Neural progenitor cell (in vitro differentiated cells): ENCODE data around the gene CSRP1. TPM values are rescaled to one million over a fixed set of nuclear protein-coding genes. Genes with fewer than 3 reads are reported as not detected.
A peak's percentile ranks its signal among the peaks of the same experiment; 100 is the strongest.

Experiments used
- DNase-seq: peaks from one replicate; pipeline ENCODE4 v3.0.0-alpha.2; 2016; ENCODE audit warnings: low spot score
- H2AFZ ChIP-seq: fragments of 200-600 bp; sonication (generic); replicated peaks from 2 replicates; pipeline ENCODE4 v1.6.1; 2016; ENCODE audit warnings: antibody characterized with exemption
- H3F3A ChIP-seq: fragments of 200-600 bp; sonication (generic); 2 replicates; pipeline ENCODE4 v1.6.1; 2016; ENCODE audit warnings: antibody characterized with exemption, low read depth
- H3K27ac ChIP-seq: fragments of 200-600 bp; sonication (generic); 2 replicates; pipeline ENCODE4 v1.5.1; 2016; ENCODE audit warnings: mild to moderate bottlenecking
- H3K27me3 ChIP-seq: fragments of 200-600 bp; sonication (generic); 2 replicates; pipeline ENCODE4 v1.6.1; 2016; ENCODE audit warnings: mild to moderate bottlenecking, moderate library complexity
- H3K36me3 ChIP-seq: fragments of 200-600 bp; sonication (generic); 2 replicates; pipeline ENCODE4 v1.5.1; 2016
- H3K4me1 ChIP-seq: fragments of 200-600 bp; sonication (generic); 2 replicates; pipeline ENCODE4 v1.6.1; 2016; ENCODE audit warnings: mixed run types
- H3K4me2 ChIP-seq: fragments of 200-600 bp; sonication (generic); 2 replicates; pipeline ENCODE4 v1.6.1; 2016
- H3K4me3 ChIP-seq: fragments of 200-600 bp; sonication (generic); 2 replicates; pipeline ENCODE4 v1.5.1; 2016
- H3K79me2 ChIP-seq: fragments of 200-600 bp; sonication (generic); 2 replicates; pipeline ENCODE4 v1.6.1; 2016; ENCODE audit warnings: low read depth
- H3K9ac ChIP-seq: fragments of 200-600 bp; sonication (generic); 2 replicates; pipeline ENCODE4 v1.6.1; 2016
- H3K9me3 ChIP-seq: fragments of 200-600 bp; sonication (generic); 2 replicates; pipeline ENCODE4 v1.5.1; 2016; ENCODE audit warnings: low read depth
- H4K20me1 ChIP-seq: fragments of 200-600 bp; sonication (generic); 2 replicates; pipeline ENCODE4 v1.6.1; 2016; ENCODE audit warnings: low read depth
- H3K27ac Mint-ChIP-seq: 3 replicates; pipeline ENCODE4 v1.8.0; 2021; ENCODE audit warnings: mixed read lengths
- H3K27me3 Mint-ChIP-seq: 2 replicates; pipeline ENCODE4 v1.8.0; 2022; ENCODE audit warnings: low read depth, mild to moderate bottlenecking, inconsistent platforms, moderate library complexity, mixed read lengths; ENCODE audit not compliant: insufficient read depth
- H3K36me3 Mint-ChIP-seq: 3 replicates; pipeline ENCODE4 v1.8.0; 2021; ENCODE audit warnings: mixed read lengths
- H3K4me1 Mint-ChIP-seq: 3 replicates; pipeline ENCODE4 v1.8.0; 2021; ENCODE audit warnings: mixed read lengths
- H3K4me3 Mint-ChIP-seq: 3 replicates; pipeline ENCODE4 v1.8.0; 2021; ENCODE audit warnings: mild to moderate bottlenecking, moderate library complexity, mixed read lengths
- H3K9me3 Mint-ChIP-seq: 3 replicates; pipeline ENCODE4 v1.8.0; 2020; ENCODE audit warnings: mixed read lengths
- EZH2 ChIP-seq: fragments of 200-600 bp; sonication (generic); IDR thresholded peaks from 2 replicates; pipeline ENCODE4 v1.6.1; 2017; ENCODE audit warnings: antibody characterized with exemption, mild to moderate bottlenecking, moderate library complexity
- EZH2phosphoT487 ChIP-seq: fragments of 200-600 bp; sonication (generic); IDR thresholded peaks from 2 replicates; pipeline ENCODE4 v1.6.1; 2017; ENCODE audit warnings: antibody characterized with exemption
- total RNA-seq: library from RNA; depleted of rRNA; stranded (reverse); fragments of >200 nt; gene quantifications from 2 replicates; pipeline ENCODE4 v1.2.3, GENCODE V29; 2015; ENCODE audit warnings: low replicate concordance
- TF ChIP-seq, protein P1 (sequence below): fragments of 200-600 bp; sonication (generic); IDR thresholded peaks from 2 replicates; pipeline ENCODE4 v1.5.1; 2017; ENCODE audit warnings: antibody characterized with exemption, mild to moderate bottlenecking

Gene CSRP1
- total RNA-seq, 1 donor from 2014 or later, result 2.5 TPM

DNA sequence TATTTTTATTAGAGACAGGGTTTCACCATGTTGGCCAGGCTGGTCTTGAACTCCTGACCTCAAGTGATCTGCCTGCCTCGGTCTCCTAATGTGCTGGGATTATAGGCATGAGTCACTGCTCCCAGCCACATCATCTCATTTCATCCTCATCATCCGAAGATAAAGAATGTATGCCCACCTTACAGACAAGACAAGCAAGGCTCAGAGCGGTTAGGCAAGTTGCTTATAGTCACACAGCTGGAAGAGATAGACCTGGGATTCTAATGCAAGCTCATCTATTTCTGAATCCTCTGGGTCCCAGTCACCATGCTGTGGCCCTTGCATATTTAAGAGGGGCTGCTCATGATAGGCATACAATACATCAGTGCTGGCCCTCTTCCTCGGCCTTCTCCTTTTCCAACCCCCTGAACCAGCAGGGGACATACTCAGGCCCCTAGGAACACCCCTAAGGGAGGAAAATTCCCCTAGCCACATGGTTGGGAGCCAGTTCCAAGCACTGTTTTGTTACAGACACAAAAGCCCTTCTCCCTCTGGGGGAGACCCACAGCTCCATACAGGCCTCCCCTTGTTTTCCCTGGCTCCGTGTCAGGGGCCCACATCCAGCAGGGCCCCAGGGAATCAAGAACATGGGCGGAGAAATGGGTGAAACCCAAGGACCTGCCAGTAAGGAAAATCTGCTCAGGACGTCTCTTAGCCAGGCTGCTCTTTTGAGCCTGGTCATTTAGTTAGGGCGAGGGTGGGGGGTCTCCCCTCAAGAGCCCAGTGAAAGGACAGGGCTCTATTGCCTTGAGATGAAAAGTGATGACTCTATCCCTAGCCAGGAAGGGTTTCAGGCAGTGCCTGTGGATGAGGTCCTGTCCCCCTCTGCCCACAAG lies 6.9 kb downstream of the CSRP1 start:
- Mint-ChIP-seq H3K36me3 (no peaks in the 10 kb centered on the region), H3K27me3 (peaks cover 9% of the 10 kb centered on the region), H3K4me3 (no peak overlapping the region), H3K9me3 (no peaks in the 10 kb centered on the region), H3K27ac (peak overlapping the region; percentile 60), H3K4me1 (peaks cover 51% of the 10 kb centered on the region)
- H3K9me3 ChIP-seq, result no peaks in the 10 kb centered on the region
- H3K27me3 ChIP-seq, result no peaks in the 10 kb centered on the region
- peaks cover 28% of the 10 kb centered on the region for H3F3A ChIP-seq
- no peak for TF ChIP-seq EZH2phosphoT487
- TF ChIP-seq EZH2, result no peak
- TF ChIP-seq, protein P1, sequence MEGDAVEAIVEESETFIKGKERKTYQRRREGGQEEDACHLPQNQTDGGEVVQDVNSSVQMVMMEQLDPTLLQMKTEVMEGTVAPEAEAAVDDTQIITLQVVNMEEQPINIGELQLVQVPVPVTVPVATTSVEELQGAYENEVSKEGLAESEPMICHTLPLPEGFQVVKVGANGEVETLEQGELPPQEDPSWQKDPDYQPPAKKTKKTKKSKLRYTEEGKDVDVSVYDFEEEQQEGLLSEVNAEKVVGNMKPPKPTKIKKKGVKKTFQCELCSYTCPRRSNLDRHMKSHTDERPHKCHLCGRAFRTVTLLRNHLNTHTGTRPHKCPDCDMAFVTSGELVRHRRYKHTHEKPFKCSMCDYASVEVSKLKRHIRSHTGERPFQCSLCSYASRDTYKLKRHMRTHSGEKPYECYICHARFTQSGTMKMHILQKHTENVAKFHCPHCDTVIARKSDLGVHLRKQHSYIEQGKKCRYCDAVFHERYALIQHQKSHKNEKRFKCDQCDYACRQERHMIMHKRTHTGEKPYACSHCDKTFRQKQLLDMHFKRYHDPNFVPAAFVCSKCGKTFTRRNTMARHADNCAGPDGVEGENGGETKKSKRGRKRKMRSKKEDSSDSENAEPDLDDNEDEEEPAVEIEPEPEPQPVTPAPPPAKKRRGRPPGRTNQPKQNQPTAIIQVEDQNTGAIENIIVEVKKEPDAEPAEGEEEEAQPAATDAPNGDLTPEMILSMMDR, result no peak
- peak; percentile 34 for DNase-seq
- H3K4me1 ChIP-seq, result peaks cover 37% of the 10 kb centered on the region
- no peaks in the 10 kb centered on the region for H3K36me3 ChIP-seq
- H4K20me1 ChIP-seq, result no peaks in the 10 kb centered on the region
- H3K79me2 ChIP-seq, result no peaks in the 10 kb centered on the region
- H3K9ac ChIP-seq, result no peak overlapping the region
- H2AFZ ChIP-seq, result peak overlapping the region; percentile 17
- peak overlapping the region; percentile 45 for H3K4me2 ChIP-seq
- no peak overlapping the region for H3K27ac ChIP-seq
- no peak overlapping the region for H3K4me3 ChIP-seq

DNA sequence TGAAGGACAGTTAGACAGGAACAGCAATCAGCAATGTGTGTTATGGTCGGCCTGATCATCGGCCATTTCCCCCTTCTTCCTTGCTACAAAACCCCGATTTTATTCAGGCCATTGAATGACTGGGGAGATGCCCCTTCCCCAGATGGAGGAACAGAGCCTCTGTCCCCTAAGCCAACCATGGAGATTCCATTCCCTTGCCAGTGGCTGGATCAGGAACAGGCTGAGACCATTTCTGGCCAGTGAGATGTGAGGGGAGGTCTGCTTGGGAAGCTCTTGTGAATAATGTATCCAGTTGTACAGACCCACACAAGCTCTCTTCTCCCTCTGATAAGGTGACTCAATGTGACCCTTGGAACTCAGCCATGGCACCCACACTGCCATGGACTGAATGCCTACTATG lies 7.7 kb downstream of the CSRP1 start:
- Mint-ChIP-seq H3K4me3 (no peak overlapping the region), H3K4me1 (peaks cover 53% of the 10 kb centered on the region), H3K9me3 (no peaks in the 10 kb centered on the region), H3K27ac (peak overlapping the region; percentile 37), H3K36me3 (no peaks in the 10 kb centered on the region), H3K27me3 (peaks cover 9% of the 10 kb centered on the region)
- Histone ChIP-seq H3K4me2 (no peak overlapping the region), H2AFZ (no peak overlapping the region), H3K9me3 (no peaks in the 10 kb centered on the region), H3K27me3 (no peaks in the 10 kb centered on the region), H3K9ac (no peak overlapping the region), H3K4me3 (no peak overlapping the region), H3F3A (peaks cover 28% of the 10 kb centered on the region), H3K27ac (no peak overlapping the region), H3K4me1 (peaks cover 38% of the 10 kb centered on the region), H3K79me2 (no peaks in the 10 kb centered on the region), H3K36me3 (no peaks in the 10 kb centered on the region), H4K20me1 (no peaks in the 10 kb centered on the region)
- no peak for DNase-seq
- no peak for TF ChIP-seq EZH2phosphoT487
- TF ChIP-seq, protein P1, result no peak
- no peak for TF ChIP-seq EZH2

DNA sequence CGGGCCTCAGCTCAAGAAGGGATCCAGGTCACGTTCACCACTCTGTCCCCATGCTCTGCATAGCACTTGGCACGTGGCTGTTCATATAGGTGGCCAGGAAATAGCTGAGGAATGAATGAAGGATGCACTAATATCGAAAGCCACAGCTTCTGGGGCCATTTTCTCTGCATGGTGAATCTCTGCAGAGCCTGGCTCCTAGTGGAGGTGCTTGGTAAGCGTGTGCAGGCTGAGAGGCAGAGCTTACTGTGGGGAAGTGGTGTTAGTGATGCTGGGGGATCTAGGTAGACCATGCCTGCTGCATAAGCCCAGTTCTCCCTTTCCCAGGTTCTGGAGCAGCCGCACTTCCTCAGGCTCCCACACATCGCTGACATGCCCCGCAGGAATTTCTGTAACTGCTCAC lies 8.3 kb downstream of the CSRP1 start:
- Histone ChIP-seq H3K4me1 (peaks cover 38% of the 10 kb centered on the region), H3K27me3 (no peaks in the 10 kb centered on the region), H3K36me3 (no peaks in the 10 kb centered on the region), H3K9ac (no peak overlapping the region), H3F3A (peaks cover 28% of the 10 kb centered on the region), H4K20me1 (no peaks in the 10 kb centered on the region), H3K79me2 (no peaks in the 10 kb centered on the region), H3K9me3 (no peaks in the 10 kb centered on the region), H3K4me2 (no peak overlapping the region), H3K27ac (no peak overlapping the region), H2AFZ (no peak overlapping the region), H3K4me3 (no peak overlapping the region)
- TF ChIP-seq, protein P1, result no peak
- TF ChIP-seq EZH2 (no peak), EZH2phosphoT487 (no peak)
- Mint-ChIP-seq H3K4me1 (peaks cover 52% of the 10 kb centered on the region), H3K36me3 (no peaks in the 10 kb centered on the region), H3K4me3 (no peak overlapping the region), H3K9me3 (no peaks in the 10 kb centered on the region), H3K27me3 (peaks cover 9% of the 10 kb centered on the region), H3K27ac (peak overlapping the region; percentile 37)
- no peak for DNase-seq
